Measurements from ENCODE around the gene PTEN. TPM values are rescaled to one million over a fixed set of nuclear protein-coding genes. Genes with fewer than 3 reads are reported as not detected.

The PTEN gene
- total and polyA plus RNA-seq, 9 of the 15 experiments (the other 6 are each of a cell fraction or from before 2014, with no cell fraction given): 8.4 to 56.9 (median 22.2) TPM

GRCh38 chr10:87861953-87862678 lies 1.3 kb upstream of the PTEN start (continued):
- TF ChIP-seq, protein P1, sequence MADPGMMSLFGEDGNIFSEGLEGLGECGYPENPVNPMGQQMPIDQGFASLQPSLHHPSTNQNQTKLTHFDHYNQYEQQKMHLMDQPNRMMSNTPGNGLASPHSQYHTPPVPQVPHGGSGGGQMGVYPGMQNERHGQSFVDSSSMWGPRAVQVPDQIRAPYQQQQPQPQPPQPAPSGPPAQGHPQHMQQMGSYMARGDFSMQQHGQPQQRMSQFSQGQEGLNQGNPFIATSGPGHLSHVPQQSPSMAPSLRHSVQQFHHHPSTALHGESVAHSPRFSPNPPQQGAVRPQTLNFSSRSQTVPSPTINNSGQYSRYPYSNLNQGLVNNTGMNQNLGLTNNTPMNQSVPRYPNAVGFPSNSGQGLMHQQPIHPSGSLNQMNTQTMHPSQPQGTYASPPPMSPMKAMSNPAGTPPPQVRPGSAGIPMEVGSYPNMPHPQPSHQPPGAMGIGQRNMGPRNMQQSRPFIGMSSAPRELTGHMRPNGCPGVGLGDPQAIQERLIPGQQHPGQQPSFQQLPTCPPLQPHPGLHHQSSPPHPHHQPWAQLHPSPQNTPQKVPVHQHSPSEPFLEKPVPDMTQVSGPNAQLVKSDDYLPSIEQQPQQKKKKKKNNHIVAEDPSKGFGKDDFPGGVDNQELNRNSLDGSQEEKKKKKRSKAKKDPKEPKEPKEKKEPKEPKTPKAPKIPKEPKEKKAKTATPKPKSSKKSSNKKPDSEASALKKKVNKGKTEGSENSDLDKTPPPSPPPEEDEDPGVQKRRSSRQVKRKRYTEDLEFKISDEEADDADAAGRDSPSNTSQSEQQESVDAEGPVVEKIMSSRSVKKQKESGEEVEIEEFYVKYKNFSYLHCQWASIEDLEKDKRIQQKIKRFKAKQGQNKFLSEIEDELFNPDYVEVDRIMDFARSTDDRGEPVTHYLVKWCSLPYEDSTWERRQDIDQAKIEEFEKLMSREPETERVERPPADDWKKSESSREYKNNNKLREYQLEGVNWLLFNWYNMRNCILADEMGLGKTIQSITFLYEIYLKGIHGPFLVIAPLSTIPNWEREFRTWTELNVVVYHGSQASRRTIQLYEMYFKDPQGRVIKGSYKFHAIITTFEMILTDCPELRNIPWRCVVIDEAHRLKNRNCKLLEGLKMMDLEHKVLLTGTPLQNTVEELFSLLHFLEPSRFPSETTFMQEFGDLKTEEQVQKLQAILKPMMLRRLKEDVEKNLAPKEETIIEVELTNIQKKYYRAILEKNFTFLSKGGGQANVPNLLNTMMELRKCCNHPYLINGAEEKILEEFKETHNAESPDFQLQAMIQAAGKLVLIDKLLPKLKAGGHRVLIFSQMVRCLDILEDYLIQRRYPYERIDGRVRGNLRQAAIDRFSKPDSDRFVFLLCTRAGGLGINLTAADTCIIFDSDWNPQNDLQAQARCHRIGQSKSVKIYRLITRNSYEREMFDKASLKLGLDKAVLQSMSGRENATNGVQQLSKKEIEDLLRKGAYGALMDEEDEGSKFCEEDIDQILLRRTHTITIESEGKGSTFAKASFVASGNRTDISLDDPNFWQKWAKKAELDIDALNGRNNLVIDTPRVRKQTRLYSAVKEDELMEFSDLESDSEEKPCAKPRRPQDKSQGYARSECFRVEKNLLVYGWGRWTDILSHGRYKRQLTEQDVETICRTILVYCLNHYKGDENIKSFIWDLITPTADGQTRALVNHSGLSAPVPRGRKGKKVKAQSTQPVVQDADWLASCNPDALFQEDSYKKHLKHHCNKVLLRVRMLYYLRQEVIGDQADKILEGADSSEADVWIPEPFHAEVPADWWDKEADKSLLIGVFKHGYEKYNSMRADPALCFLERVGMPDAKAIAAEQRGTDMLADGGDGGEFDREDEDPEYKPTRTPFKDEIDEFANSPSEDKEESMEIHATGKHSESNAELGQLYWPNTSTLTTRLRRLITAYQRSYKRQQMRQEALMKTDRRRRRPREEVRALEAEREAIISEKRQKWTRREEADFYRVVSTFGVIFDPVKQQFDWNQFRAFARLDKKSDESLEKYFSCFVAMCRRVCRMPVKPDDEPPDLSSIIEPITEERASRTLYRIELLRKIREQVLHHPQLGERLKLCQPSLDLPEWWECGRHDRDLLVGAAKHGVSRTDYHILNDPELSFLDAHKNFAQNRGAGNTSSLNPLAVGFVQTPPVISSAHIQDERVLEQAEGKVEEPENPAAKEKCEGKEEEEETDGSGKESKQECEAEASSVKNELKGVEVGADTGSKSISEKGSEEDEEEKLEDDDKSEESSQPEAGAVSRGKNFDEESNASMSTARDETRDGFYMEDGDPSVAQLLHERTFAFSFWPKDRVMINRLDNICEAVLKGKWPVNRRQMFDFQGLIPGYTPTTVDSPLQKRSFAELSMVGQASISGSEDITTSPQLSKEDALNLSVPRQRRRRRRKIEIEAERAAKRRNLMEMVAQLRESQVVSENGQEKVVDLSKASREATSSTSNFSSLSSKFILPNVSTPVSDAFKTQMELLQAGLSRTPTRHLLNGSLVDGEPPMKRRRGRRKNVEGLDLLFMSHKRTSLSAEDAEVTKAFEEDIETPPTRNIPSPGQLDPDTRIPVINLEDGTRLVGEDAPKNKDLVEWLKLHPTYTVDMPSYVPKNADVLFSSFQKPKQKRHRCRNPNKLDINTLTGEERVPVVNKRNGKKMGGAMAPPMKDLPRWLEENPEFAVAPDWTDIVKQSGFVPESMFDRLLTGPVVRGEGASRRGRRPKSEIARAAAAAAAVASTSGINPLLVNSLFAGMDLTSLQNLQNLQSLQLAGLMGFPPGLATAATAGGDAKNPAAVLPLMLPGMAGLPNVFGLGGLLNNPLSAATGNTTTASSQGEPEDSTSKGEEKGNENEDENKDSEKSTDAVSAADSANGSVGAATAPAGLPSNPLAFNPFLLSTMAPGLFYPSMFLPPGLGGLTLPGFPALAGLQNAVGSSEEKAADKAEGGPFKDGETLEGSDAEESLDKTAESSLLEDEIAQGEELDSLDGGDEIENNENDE (IDR thresholded peaks at IDR 0.05; ENCODE audit: low read depth, low read length): no peak
- TF ChIP-seq, protein P2, sequence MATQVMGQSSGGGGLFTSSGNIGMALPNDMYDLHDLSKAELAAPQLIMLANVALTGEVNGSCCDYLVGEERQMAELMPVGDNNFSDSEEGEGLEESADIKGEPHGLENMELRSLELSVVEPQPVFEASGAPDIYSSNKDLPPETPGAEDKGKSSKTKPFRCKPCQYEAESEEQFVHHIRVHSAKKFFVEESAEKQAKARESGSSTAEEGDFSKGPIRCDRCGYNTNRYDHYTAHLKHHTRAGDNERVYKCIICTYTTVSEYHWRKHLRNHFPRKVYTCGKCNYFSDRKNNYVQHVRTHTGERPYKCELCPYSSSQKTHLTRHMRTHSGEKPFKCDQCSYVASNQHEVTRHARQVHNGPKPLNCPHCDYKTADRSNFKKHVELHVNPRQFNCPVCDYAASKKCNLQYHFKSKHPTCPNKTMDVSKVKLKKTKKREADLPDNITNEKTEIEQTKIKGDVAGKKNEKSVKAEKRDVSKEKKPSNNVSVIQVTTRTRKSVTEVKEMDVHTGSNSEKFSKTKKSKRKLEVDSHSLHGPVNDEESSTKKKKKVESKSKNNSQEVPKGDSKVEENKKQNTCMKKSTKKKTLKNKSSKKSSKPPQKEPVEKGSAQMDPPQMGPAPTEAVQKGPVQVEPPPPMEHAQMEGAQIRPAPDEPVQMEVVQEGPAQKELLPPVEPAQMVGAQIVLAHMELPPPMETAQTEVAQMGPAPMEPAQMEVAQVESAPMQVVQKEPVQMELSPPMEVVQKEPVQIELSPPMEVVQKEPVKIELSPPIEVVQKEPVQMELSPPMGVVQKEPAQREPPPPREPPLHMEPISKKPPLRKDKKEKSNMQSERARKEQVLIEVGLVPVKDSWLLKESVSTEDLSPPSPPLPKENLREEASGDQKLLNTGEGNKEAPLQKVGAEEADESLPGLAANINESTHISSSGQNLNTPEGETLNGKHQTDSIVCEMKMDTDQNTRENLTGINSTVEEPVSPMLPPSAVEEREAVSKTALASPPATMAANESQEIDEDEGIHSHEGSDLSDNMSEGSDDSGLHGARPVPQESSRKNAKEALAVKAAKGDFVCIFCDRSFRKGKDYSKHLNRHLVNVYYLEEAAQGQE (IDR thresholded peaks at IDR 0.05; ENCODE audit: borderline replicate concordance): peak; percentile 45
- TF ChIP-seq, protein P2 (CRISPR knock-in tag; IDR thresholded peaks at IDR 0.05; ENCODE audit: low read depth): no peak
- TF ChIP-seq NCOA4 (IDR thresholded peaks at IDR 0.05; ENCODE audit: partially characterized antibody): no peak
- no peak for TF ChIP-seq GABPB2 (CRISPR knock-in tag; conservative IDR thresholded peaks at IDR 0.05)

All from K562 (cell line).